ENCODE results near the gene GLTP. TPM values are rescaled to one million over a fixed set of nuclear protein-coding genes. Genes with fewer than 3 reads are reported as not detected.
A peak's percentile ranks its signal among the peaks of the same experiment; 100 is the strongest.

Gene GLTP
- total RNA-seq, 4 donors from 2014 or later = 35.6 to 287 (median 167) TPM

DNA sequence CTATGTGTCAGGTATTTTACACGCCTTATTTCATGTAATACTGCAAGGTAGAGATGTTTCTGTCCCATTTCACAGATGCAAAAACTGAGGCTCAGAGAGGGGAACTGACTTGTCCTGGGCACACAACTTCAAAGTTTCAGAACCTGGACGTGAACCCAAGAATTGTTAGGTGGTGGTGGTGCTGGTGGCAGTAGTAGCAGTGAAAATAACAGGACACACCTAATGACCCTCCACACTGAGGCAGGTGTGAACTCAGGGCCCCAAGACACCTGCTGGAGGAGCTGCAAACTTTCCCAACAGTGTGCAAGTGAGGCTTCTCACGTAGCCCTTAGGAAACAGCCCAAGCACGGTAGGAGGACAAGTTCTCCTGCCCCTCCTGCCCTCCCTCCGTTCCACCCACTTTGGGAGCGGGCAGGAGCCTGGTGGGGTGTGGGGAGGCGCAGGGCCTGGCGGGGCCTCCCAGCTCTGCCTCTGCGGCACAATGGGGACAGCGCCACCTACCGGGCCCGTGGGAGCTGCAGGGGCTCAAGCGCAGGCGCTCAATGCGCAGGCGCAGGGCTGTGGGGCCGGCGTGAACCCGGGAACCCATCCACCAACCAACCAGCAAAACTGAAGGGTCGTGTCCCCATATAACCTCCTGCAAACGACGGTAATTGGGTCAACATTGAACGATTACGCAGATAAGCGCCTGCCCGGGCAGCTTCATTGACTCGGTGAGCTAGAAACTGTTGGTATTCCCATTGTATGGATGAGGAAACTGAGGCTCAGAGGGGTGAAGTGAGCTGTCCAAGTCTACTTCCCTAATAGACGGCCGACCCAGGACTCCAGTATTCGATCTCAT, 35.1 kb downstream of the GLTP start:
- peak; percentile 91 for DNase-seq
- Histone ChIP-seq H3K36me3 (no peaks in the 10 kb centered on the region), H3K4me3 (peak overlapping the region in 1 of 4 donors; percentile 35), H3K27ac (no peak overlapping the region), H3K27me3 (no peaks in the 10 kb centered on the region), H3K4me1 (peaks cover 3 to 10% (median 7%) of the 10 kb centered on the region in 4 donors), H3K9me3 (no peaks in the 10 kb centered on the region)
- in situ Hi-C loops (cut with MboI; ENCODE audit: low pct_ligation_motif_present in 1 of 4, low pct_unique_long_range_greater_than_20kb in 1 of 4, low sequenced_read_pairs in 3 of 4) (no loop called here), intact Hi-C loops (cut with DNase I; ENCODE audit: low total_unique reads) (loop anchor here (1.0 kb wide), 1 partner anchor 40 kb away; no protein-coding TSS in a partner anchor)
- TF ChIP-seq POLR2AphosphoS5 (IDR thresholded peaks at IDR 0.05) = no peak
- TF ChIP-seq, protein P1, sequence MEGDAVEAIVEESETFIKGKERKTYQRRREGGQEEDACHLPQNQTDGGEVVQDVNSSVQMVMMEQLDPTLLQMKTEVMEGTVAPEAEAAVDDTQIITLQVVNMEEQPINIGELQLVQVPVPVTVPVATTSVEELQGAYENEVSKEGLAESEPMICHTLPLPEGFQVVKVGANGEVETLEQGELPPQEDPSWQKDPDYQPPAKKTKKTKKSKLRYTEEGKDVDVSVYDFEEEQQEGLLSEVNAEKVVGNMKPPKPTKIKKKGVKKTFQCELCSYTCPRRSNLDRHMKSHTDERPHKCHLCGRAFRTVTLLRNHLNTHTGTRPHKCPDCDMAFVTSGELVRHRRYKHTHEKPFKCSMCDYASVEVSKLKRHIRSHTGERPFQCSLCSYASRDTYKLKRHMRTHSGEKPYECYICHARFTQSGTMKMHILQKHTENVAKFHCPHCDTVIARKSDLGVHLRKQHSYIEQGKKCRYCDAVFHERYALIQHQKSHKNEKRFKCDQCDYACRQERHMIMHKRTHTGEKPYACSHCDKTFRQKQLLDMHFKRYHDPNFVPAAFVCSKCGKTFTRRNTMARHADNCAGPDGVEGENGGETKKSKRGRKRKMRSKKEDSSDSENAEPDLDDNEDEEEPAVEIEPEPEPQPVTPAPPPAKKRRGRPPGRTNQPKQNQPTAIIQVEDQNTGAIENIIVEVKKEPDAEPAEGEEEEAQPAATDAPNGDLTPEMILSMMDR (IDR thresholded peaks at IDR 0.05) = peak; percentile 96 to 99 (median 99)
- no peak for TF ChIP-seq POLR2A (IDR thresholded peaks at IDR 0.05)
- no peak for TF ChIP-seq EP300 (IDR thresholded peaks at IDR 0.05; ENCODE audit: low read depth)
- 17 to 40% methylated on average over 2 to 13 of the region's 30 CpGs for WGBS, 2 donors (ENCODE audit: low coverage in 1 of 2)

GRCh38 chr12:109844091-109844490, 36.2 kb downstream of the GLTP start:
- Histone ChIP-seq H3K27me3 (no peaks in the 10 kb centered on the region), H3K9me3 (no peaks in the 10 kb centered on the region), H3K4me1 (peaks cover 3 to 10% (median 7%) of the 10 kb centered on the region in 4 donors), H3K36me3 (no peaks in the 10 kb centered on the region), H3K4me3 (no peak overlapping the region), H3K27ac (no peak overlapping the region)
- intact Hi-C loops (cut with DNase I; ENCODE audit: low total_unique reads) (no loop called here), in situ Hi-C loops (cut with MboI; ENCODE audit: low pct_ligation_motif_present in 1 of 4, low pct_unique_long_range_greater_than_20kb in 1 of 4, low sequenced_read_pairs in 3 of 4) (no loop called here)
- TF ChIP-seq EP300 (IDR thresholded peaks at IDR 0.05; ENCODE audit: low read depth) (no peak), POLR2A (IDR thresholded peaks at IDR 0.05) (no peak), POLR2AphosphoS5 (IDR thresholded peaks at IDR 0.05) (no peak)
- TF ChIP-seq, protein P1 (IDR thresholded peaks at IDR 0.05) = no peak
- WGBS, 2 donors (ENCODE audit: low coverage in 1 of 2) = 79 to 84% methylated on average over 5 of the region's 5 CpGs
- DNase-seq = no peak

GRCh38 chr12:109842021-109842420, 38.3 kb downstream of the GLTP start:
- no peaks in the 10 kb centered on the region for H3K9me3 ChIP-seq
- WGBS, 2 donors (ENCODE audit: low coverage in 1 of 2) = 84% methylated on average over 5 of the region's 5 CpGs; no CpG with 5 or more reads in 1 of the 2 donors
- intact Hi-C loops (cut with DNase I; ENCODE audit: low total_unique reads) = no loop called here
- no peak for TF ChIP-seq EP300 (IDR thresholded peaks at IDR 0.05; ENCODE audit: low read depth)
- no peak for TF ChIP-seq POLR2AphosphoS5 (IDR thresholded peaks at IDR 0.05)
- TF ChIP-seq, protein P1 (IDR thresholded peaks at IDR 0.05) = no peak
- TF ChIP-seq POLR2A (IDR thresholded peaks at IDR 0.05) = no peak
- H3K4me3 ChIP-seq = no peak overlapping the region
- in situ Hi-C loops (cut with MboI; ENCODE audit: low pct_ligation_motif_present in 1 of 4, low pct_unique_long_range_greater_than_20kb in 1 of 4, low sequenced_read_pairs in 3 of 4) = no loop called here
- H3K27ac ChIP-seq = no peak overlapping the region
- DNase-seq = no peak
- H3K4me1 ChIP-seq = peaks cover 3 to 10% (median 7%) of the 10 kb centered on the region in 4 donors
- H3K27me3 ChIP-seq = no peaks in the 10 kb centered on the region
- no peaks in the 10 kb centered on the region for H3K36me3 ChIP-seq

- no peak for DNase-seq
- in situ Hi-C loops (cut with MboI; ENCODE audit: low pct_ligation_motif_present in 1 of 4, low pct_unique_long_range_greater_than_20kb in 1 of 4, low sequenced_read_pairs in 3 of 4) = no loop called here
- intact Hi-C loops (cut with DNase I; ENCODE audit: low total_unique reads) = no loop called here
- Histone ChIP-seq H3K27me3 (no peaks in the 10 kb centered on the region), H3K36me3 (no peaks in the 10 kb centered on the region), H3K27ac (no peak overlapping the region), H3K4me3 (no peak overlapping the region), H3K4me1 (peaks cover 3 to 10% (median 7%) of the 10 kb centered on the region in 4 donors), H3K9me3 (no peaks in the 10 kb centered on the region)
- 85% methylated on average over 9 of the region's 9 CpGs; no CpG with 5 or more reads in 1 of the 2 donors for WGBS, 2 donors (ENCODE audit: low coverage in 1 of 2)
- TF ChIP-seq POLR2AphosphoS5 (IDR thresholded peaks at IDR 0.05) (no peak), POLR2A (IDR thresholded peaks at IDR 0.05) (no peak), EP300 (IDR thresholded peaks at IDR 0.05; ENCODE audit: low read depth) (no peak)
- TF ChIP-seq, protein P1 (IDR thresholded peaks at IDR 0.05) = no peak
These were observed 39.0 kb downstream of the GLTP start for GRCh38 chr12:109841356-109841755.
